Stomach (tissue), 4 donors: ENCODE results near the gene MARCHF6.

Source experiments
- CTCF ChIP-seq, 7 experiments: fragments of 450-650 bp in 4 of 7; fragments of 200-600 bp in 3 of 7; sonication (generic) in 3 of 7; IDR thresholded peaks; one replicate each; pipeline ENCODE4 v1.5.1; 2016 to 2019; ENCODE audit warnings: antibody characterized with exemption in 7 of 7, control low read depth in 2 of 7, mild to moderate bottlenecking in 1 of 7
- EP300 ChIP-seq: sonication (generic); formaldehyde crosslinking; IDR thresholded peaks from one replicate; pipeline ENCODE4 v1.6.1; 2017; ENCODE audit warnings: antibody characterized with exemption
- POLR2A ChIP-seq, 4 donors: fragments of 450-650 bp; IDR thresholded peaks; one replicate each; pipeline ENCODE4 v1.6.1; 2016; ENCODE audit warnings: antibody characterized with exemption in 4 of 4, control low read depth in 2 of 4, mild to moderate bottlenecking in 1 of 4, moderate library complexity in 1 of 4

- TF ChIP-seq CTCF (IDR thresholded peaks at IDR 0.05): no peak
- no peak for TF ChIP-seq POLR2A (IDR thresholded peaks at IDR 0.05)
- TF ChIP-seq EP300: no peak
Observed at GRCh38 chr5:10343486-10343885, 10.0 kb upstream of the MARCHF6 start.
